PC-3 (cell line): ENCODE data around the gene UBAP2L.

Experiments used
- EZH2 ChIP-seq: fragments of 300-600 bp; sonication (generic); IDR thresholded peaks from one replicate; pipeline ENCODE4 v1.6.1; 2017; ENCODE audit warnings: antibody characterized with exemption, mild to moderate bottlenecking, low read length; ENCODE audit not compliant: unreplicated experiment
- TF ChIP-seq, protein P1 (sequence below): fragments of 300-600 bp; sonication (generic); conservative IDR thresholded peaks from 2 replicates; pipeline ENCODE4 v1.5.1; 2017; ENCODE audit warnings: antibody characterized with exemption, low read depth, mild to moderate bottlenecking, low read length

DNA sequence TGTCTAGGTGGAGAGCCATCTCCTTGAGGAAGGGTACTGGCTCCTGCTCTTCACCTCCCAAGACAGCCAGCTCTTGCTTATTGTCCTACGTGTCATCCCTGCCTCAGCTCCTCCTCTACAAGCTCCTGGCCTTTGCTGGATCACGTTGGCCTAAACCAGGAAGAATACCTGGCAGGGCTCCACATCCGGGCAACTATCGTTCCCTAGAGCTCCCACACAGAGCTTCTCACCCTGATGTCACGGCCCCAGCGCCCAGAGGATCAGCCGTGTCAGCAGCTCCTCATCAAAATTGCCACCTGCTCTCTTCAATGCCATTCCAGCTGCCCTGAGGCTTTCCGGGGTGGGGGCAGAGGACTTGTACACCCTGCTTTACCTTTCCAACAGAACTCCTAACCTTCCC is 26.9 kb upstream of the UBAP2L start:
- TF ChIP-seq, protein P1, sequence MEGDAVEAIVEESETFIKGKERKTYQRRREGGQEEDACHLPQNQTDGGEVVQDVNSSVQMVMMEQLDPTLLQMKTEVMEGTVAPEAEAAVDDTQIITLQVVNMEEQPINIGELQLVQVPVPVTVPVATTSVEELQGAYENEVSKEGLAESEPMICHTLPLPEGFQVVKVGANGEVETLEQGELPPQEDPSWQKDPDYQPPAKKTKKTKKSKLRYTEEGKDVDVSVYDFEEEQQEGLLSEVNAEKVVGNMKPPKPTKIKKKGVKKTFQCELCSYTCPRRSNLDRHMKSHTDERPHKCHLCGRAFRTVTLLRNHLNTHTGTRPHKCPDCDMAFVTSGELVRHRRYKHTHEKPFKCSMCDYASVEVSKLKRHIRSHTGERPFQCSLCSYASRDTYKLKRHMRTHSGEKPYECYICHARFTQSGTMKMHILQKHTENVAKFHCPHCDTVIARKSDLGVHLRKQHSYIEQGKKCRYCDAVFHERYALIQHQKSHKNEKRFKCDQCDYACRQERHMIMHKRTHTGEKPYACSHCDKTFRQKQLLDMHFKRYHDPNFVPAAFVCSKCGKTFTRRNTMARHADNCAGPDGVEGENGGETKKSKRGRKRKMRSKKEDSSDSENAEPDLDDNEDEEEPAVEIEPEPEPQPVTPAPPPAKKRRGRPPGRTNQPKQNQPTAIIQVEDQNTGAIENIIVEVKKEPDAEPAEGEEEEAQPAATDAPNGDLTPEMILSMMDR: no peak
- TF ChIP-seq EZH2: no peak
